ENCODE measurements around the gene AIFM2. TPM values are rescaled to one million over a fixed set of nuclear protein-coding genes. Genes with fewer than 3 reads are reported as not detected.
A peak's percentile ranks its signal among the peaks of the same experiment; 100 is the strongest.

AIFM2 gene
- total and polyA plus RNA-seq, 2 of the 13 experiments (the other 11 are each of a cell fraction or from before 2014, with no cell fraction given): 20.3 to 29.5 TPM

DNA sequence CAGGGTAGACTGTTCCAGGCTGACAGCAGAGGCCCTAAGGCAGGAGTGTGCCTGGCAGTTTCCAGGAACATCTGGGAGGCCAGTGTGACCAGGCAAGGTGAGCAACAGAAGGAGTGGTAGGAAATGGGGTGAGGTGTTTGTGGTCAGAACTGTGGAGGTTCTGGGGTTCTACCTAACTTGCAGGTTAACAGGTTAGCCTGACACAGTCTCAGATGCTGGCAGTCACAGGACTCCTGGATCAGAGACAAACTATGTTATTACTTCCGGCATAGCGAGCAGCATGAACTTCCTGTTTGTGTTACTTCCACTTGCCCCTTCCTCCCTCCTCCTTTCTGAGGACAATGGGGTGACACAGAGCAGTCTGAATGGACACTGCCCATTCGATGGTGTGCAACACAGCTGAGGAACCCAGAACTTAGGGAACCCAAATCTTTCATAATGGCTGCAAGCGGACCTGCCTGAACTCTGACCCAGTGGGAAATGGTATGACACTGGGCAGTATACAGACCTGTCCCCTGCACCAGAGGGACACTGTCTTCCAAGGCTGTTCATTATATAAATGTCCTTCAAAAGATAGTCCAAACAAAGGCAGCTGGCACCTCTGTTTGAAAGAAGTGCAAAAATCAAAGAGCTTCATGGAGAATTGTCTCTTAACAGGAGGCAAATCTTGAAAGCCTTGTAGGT lies 41.6 kb upstream of the AIFM2 start (continued):
- TF ChIP-seq, protein P1, sequence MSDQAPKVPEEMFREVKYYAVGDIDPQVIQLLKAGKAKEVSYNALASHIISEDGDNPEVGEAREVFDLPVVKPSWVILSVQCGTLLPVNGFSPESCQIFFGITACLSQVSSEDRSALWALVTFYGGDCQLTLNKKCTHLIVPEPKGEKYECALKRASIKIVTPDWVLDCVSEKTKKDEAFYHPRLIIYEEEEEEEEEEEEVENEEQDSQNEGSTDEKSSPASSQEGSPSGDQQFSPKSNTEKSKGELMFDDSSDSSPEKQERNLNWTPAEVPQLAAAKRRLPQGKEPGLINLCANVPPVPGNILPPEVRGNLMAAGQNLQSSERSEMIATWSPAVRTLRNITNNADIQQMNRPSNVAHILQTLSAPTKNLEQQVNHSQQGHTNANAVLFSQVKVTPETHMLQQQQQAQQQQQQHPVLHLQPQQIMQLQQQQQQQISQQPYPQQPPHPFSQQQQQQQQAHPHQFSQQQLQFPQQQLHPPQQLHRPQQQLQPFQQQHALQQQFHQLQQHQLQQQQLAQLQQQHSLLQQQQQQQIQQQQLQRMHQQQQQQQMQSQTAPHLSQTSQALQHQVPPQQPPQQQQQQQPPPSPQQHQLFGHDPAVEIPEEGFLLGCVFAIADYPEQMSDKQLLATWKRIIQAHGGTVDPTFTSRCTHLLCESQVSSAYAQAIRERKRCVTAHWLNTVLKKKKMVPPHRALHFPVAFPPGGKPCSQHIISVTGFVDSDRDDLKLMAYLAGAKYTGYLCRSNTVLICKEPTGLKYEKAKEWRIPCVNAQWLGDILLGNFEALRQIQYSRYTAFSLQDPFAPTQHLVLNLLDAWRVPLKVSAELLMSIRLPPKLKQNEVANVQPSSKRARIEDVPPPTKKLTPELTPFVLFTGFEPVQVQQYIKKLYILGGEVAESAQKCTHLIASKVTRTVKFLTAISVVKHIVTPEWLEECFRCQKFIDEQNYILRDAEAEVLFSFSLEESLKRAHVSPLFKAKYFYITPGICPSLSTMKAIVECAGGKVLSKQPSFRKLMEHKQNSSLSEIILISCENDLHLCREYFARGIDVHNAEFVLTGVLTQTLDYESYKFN (CRISPR knock-in tag; conservative IDR thresholded peaks at IDR 0.05): peak; percentile 69
- TF ChIP-seq NCOA2 (CRISPR knock-in tag; IDR thresholded peaks at IDR 0.05) (no peak; the same call in 1 of the 2 replicates), NR2C2 (CRISPR knock-in tag; IDR thresholded peaks at IDR 0.05; ENCODE audit: borderline replicate concordance) (peak; percentile 94), ZBTB10 (CRISPR knock-in tag; IDR thresholded peaks at IDR 0.05; ENCODE audit: borderline replicate concordance) (0 out of 2 replicates have a peak, but pooled peaks have one; percentile 29), TAF1 (CRISPR knock-in tag; IDR thresholded peaks at IDR 0.05) (peak; percentile 60; the same call in 1 of the 2 replicates), ZNF292 (CRISPR knock-in tag; IDR thresholded peaks at IDR 0.05; ENCODE audit: borderline replicate concordance, low read depth) (peak; percentile 37; the same call in 1 of the 2 replicates), SOX6 (IDR thresholded peaks at IDR 0.05) (no peak), SOX6 (CRISPR knock-in tag; IDR thresholded peaks at IDR 0.05) (peak; percentile 75), CCDC6 (CRISPR knock-in tag; IDR thresholded peaks at IDR 0.05) (no peak), PHF21A (CRISPR knock-in tag; IDR thresholded peaks at IDR 0.05) (0 out of 2 replicates have a peak, but pooled peaks have one; percentile 17), FOXM1 (CRISPR knock-in tag; IDR thresholded peaks at IDR 0.05) (no peak), ZNF225 (CRISPR knock-in tag; IDR thresholded peaks at IDR 0.05) (no peak), TBX2 (CRISPR knock-in tag; IDR thresholded peaks at IDR 0.05; ENCODE audit: borderline replicate concordance) (peak; percentile 73), MTA3 (CRISPR knock-in tag; IDR thresholded peaks at IDR 0.05) (no peak), AKAP8 (CRISPR knock-in tag; IDR thresholded peaks at IDR 0.05) (no peak), SRSF1 (optimal IDR thresholded peaks at IDR 0.05; ENCODE audit: low read depth, low read length) (no peak), HDAC1 (CRISPR knock-in tag; IDR thresholded peaks at IDR 0.05) (peak; percentile 69; the same call in 1 of the 2 replicates), TEF (CRISPR knock-in tag; IDR thresholded peaks at IDR 0.05) (peak; percentile 54; the same call in 1 of the 2 replicates), NFIC (IDR thresholded peaks at IDR 0.05; ENCODE audit: low read length) (no peak), ARNTL (CRISPR knock-in tag; IDR thresholded peaks at IDR 0.05) (peak; percentile 48), THAP11 (CRISPR knock-in tag; IDR thresholded peaks at IDR 0.05) (peak; percentile 77), ZNF772 (CRISPR knock-in tag; IDR thresholded peaks at IDR 0.05) (0 out of 2 replicates have a peak, but pooled peaks have one; percentile 65)

All from HepG2 (cell line).